Transverse colon (tissue), 4 donors: ENCODE results near the gene LRBA. TPM values are rescaled to one million over a fixed set of nuclear protein-coding genes. Genes with fewer than 3 reads are reported as not detected.

Source experiments
- DNase-seq: peaks from one replicate; pipeline ENCODE4 v3.0.0-alpha.2; 2019
- H3K27ac ChIP-seq, 4 donors: fragments of 200-600 bp; sonication (generic); 2 replicates each; pipeline ENCODE4 v1.5.1; 2016 to 2018; ENCODE audit warnings: inconsistent platforms in 4 of 4
- H3K27me3 ChIP-seq: fragments of 200-600 bp; sonication (generic); 2 replicates; pipeline ENCODE4 v1.5.1; 2017; ENCODE audit warnings: inconsistent platforms
- H3K36me3 ChIP-seq, 4 donors: fragments of 200-600 bp; sonication (generic); 2 replicates each; pipeline ENCODE4 v1.5.1; 2017 to 2019; ENCODE audit warnings: inconsistent platforms in 4 of 4
- H3K4me1 ChIP-seq, 4 donors: fragments of 200-600 bp; sonication (generic); 2 replicates each; pipeline ENCODE4 v1.5.1; 2017 to 2020; ENCODE audit warnings: inconsistent platforms in 4 of 4
- H3K4me3 ChIP-seq, 4 donors: fragments of 200-600 bp; sonication (generic); 1 replicate in 1 of 4; 2 replicates in 3 of 4; pipeline versions ENCODE4 v1.5.1 to v1.6.1; 2017 to 2019; ENCODE audit warnings: inconsistent platforms in 4 of 4
- H3K9me3 ChIP-seq, 2 donors: fragments of 200-600 bp; sonication (generic); 2 replicates each; pipeline ENCODE4 v1.5.1; 2017 to 2019; ENCODE audit warnings: inconsistent platforms in 2 of 2
- CTCF ChIP-seq, 5 experiments: fragments of 200-600 bp in 3 of 5; fragments of 450-650 bp in 2 of 5; sonication (generic) in 3 of 5; IDR thresholded peaks; 1 replicate in 2 of 5; 2 replicates in 3 of 5; pipeline ENCODE4 v1.5.1; 2016 to 2017; ENCODE audit warnings: antibody characterized with exemption in 5 of 5, inconsistent platforms in 3 of 5, mild to moderate bottlenecking in 2 of 5, moderate library complexity in 1 of 5
- EP300 ChIP-seq: sonication (generic); formaldehyde crosslinking; IDR thresholded peaks from one replicate; pipeline ENCODE4 v1.6.1; 2017; ENCODE audit warnings: antibody characterized with exemption, low read depth
- POLR2A ChIP-seq: fragments of 450-650 bp; IDR thresholded peaks from one replicate; pipeline ENCODE4 v1.6.1; 2016; ENCODE audit warnings: antibody characterized with exemption, mild to moderate bottlenecking, moderate library complexity
- POLR2AphosphoS5 ChIP-seq, 3 donors: sonication (generic); formaldehyde crosslinking; IDR thresholded peaks; one replicate each; pipeline ENCODE4 v1.6.1; 2016; ENCODE audit warnings: antibody characterized with exemption in 3 of 3
- WGBS, 2 donors: methylation state at CpG; one replicate each; pipeline ENCODE4 v1.1.5; 2018; ENCODE audit warnings: low coverage in 1 of 2; 5-methylcytosine and 5-hydroxymethylcytosine counted together
- in situ Hi-C, 4 donors: fragments of 200-750 bp; cut with MboI; loops; one replicate each; pipeline versions ENCODE4 v1.15.0 to v1.15.1; 2017; ENCODE audit warnings: low sequenced_read_pairs in 3 of 4, low pct_ligation_motif_present in 1 of 4, low pct_unique_long_range_greater_than_20kb in 1 of 4
- intact Hi-C: fragments of 100-400 bp; cut with DNase I; formaldehyde crosslinking; loops from one replicate; pipeline ENCODE4 v1.15.1; 2023; ENCODE audit warnings: low total_unique reads
- total RNA-seq, 4 donors: library from RNA; depleted of rRNA; stranded (reverse); fragments of >200 nt; gene quantifications; one replicate each; pipeline ENCODE4 v1.1.0, GENCODE V29; 2016

Gene LRBA
- total RNA-seq, 4 donors from 2014 or later, result 82.7 to 125 (median 112) TPM

- DNase-seq, result no peak
- WGBS, 2 donors, result 86 to 100% methylated on average over 3 of the region's 3 CpGs
Measured at GRCh38 chr4:151025759-151026158, 10.7 kb upstream of the LRBA start.

GRCh38 chr4:151022586-151022985 lies 7.5 kb upstream of the LRBA start:
- no peaks in the 10 kb centered on the region for H3K4me1 ChIP-seq
- no peak overlapping the region for H3K4me3 ChIP-seq
- DNase-seq, result no peak
- intact Hi-C loops (no loop called here), in situ Hi-C loops (no loop called here)
- H3K27ac ChIP-seq, result no peak overlapping the region
- no peaks in the 10 kb centered on the region for H3K36me3 ChIP-seq
- no peaks in the 10 kb centered on the region for H3K9me3 ChIP-seq
- H3K27me3 ChIP-seq, result no peaks in the 10 kb centered on the region
- WGBS, 2 donors, result 76 to 88% methylated on average over 2 of the region's 2 CpGs
- TF ChIP-seq POLR2A (no peak), EP300 (no peak), CTCF (IDR thresholded peaks at IDR 0.05) (no peak), POLR2AphosphoS5 (IDR thresholded peaks at IDR 0.05) (no peak)

More at GRCh38 chr4:151025759-151026158, 10.7 kb upstream of the LRBA start:
- Histone ChIP-seq H3K4me1 (no peaks in the 10 kb centered on the region), H3K9me3 (no peaks in the 10 kb centered on the region), H3K27ac (no peak overlapping the region), H3K4me3 (no peak overlapping the region), H3K27me3 (no peaks in the 10 kb centered on the region), H3K36me3 (no peaks in the 10 kb centered on the region)
- intact Hi-C loops (no loop called here), in situ Hi-C loops (no loop called here)
- TF ChIP-seq EP300 (no peak), POLR2AphosphoS5 (IDR thresholded peaks at IDR 0.05) (no peak)

GRCh38 chr4:151021637-151022334 lies 6.7 kb upstream of the LRBA start:
- in situ Hi-C loops (no loop called here), intact Hi-C loops (no loop called here)
- Histone ChIP-seq H3K4me1 (peaks cover 0 to 2% (median 0%) of the 10 kb centered on the region in 4 donors), H3K27me3 (no peaks in the 10 kb centered on the region), H3K4me3 (no peak overlapping the region), H3K27ac (no peak overlapping the region), H3K9me3 (no peaks in the 10 kb centered on the region), H3K36me3 (no peaks in the 10 kb centered on the region)
- WGBS, 2 donors, result 100% methylated on average over 1 of the region's 1 CpG; no CpG with 5 or more reads in 1 of the 2 donors
- TF ChIP-seq EP300 (no peak), POLR2A (no peak), POLR2AphosphoS5 (IDR thresholded peaks at IDR 0.05) (no peak), CTCF (IDR thresholded peaks at IDR 0.05) (no peak)
- no peak for DNase-seq

- Histone ChIP-seq H3K27me3 (no peaks in the 10 kb centered on the region), H3K36me3 (no peaks in the 10 kb centered on the region), H3K4me3 (peak overlapping the region; percentile 89 to 100 (median 92)), H3K9me3 (no peaks in the 10 kb centered on the region), H3K4me1 (peaks cover 3 to 27% (median 15%) of the 10 kb centered on the region in 4 donors), H3K27ac (peak overlapping the region; percentile 98 to 99 (median 99))
- DNase-seq, result peak; percentile 82
- TF ChIP-seq POLR2A, result peak; percentile 85
- no peak for TF ChIP-seq CTCF (IDR thresholded peaks at IDR 0.05)
- peak; percentile 40 to 78 (median 74) for TF ChIP-seq POLR2AphosphoS5 (IDR thresholded peaks at IDR 0.05)
- TF ChIP-seq EP300, result no peak
- intact Hi-C loops (no loop called here), in situ Hi-C loops (no loop called here)
- 0% methylated on average over 13 of the region's 87 CpGs; no CpG with 5 or more reads in 1 of the 2 donors for WGBS, 2 donors
Measured at GRCh38 chr4:151015459-151016347, 619 bp upstream of the LRBA start.
